ENCODE measurements around the gene MEGF11.

- TF ChIP-seq ZNF658 (tag by site-specific recombination; IDR thresholded peaks at IDR 0.05), result no peak
- TF ChIP-seq ZNF24 (tag by site-specific recombination; IDR thresholded peaks at IDR 0.05), result no peak
- TF ChIP-seq CTCF (tag by site-specific recombination; IDR thresholded peaks at IDR 0.05), result peak; percentile 90
- no peak for TF ChIP-seq KLF10 (tag by site-specific recombination; IDR thresholded peaks at IDR 0.05)
- TF ChIP-seq KLF8 (tag by site-specific recombination; IDR thresholded peaks at IDR 0.05), result no peak
- TF ChIP-seq ZNF274 (IDR thresholded peaks at IDR 0.05; ENCODE audit: low read length), result no peak
- no peak for TF ChIP-seq ZNF274 (tag by site-specific recombination; IDR thresholded peaks at IDR 0.05; ENCODE audit: borderline replicate concordance)
- TF ChIP-seq ZNF112 (tag by site-specific recombination; IDR thresholded peaks at IDR 0.05), result no peak
- peak; percentile 72; the same call in 1 of the 2 replicates for TF ChIP-seq ZBTB20 (tag by site-specific recombination; IDR thresholded peaks at IDR 0.05)
- TF ChIP-seq ZFP37 (tag by site-specific recombination; IDR thresholded peaks at IDR 0.05), result no peak; the same call in 1 of the 2 replicates
- TF ChIP-seq ELK4 (IDR thresholded peaks at IDR 0.05; ENCODE audit: borderline replicate concordance, low read depth, low read length), result no peak
- no peak for TF ChIP-seq ZNF792 (tag by site-specific recombination; IDR thresholded peaks at IDR 0.05)
These were observed 699 bp downstream of the MEGF11 start for GRCh38 chr15:66252685-66253417.
